ENCODE data around the gene GNG7.
"Not testable (repeated sequence)": the region's sequence is repeated elsewhere in the genome, so short reads cannot be mapped to it uniquely, and the experiment has no call there.

Gene GNG7

DNA sequence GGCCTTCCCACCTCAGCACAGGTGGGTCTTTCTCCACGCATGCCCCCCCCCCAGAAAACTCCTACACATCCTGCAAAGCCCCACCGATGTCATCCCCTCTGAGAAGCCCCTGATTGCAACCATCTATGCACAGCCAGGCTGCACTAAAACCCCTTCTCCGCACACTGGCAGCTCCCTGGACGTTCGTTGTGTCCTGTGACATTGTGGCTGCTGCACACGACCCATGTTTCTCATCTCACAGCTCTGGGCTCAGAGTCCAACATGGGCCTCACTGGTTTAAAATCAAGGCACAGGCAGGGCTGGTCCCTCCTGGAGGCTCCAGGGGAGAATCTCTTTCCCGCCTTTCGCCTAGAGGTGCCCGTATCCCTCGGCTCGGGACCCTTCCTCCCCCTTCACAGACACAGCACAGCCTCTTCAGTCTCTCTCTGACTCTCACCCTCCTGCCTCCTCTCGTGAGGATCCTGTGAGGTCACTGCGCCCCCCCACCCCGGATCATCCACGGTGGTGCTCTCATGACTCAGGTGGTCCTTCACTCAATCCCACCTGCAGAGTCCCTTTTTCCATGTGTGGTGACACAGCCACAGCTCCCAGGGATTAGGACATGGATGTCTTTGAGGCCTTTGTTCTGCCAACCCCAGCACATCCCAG lies 155.3 kb downstream of the GNG7 start:
- DNase-seq = no peak

- peak; percentile 25 for DNase-seq
Observed at GRCh38 chr19:2546128-2547032, 156.1 kb downstream of the GNG7 start.

DNA sequence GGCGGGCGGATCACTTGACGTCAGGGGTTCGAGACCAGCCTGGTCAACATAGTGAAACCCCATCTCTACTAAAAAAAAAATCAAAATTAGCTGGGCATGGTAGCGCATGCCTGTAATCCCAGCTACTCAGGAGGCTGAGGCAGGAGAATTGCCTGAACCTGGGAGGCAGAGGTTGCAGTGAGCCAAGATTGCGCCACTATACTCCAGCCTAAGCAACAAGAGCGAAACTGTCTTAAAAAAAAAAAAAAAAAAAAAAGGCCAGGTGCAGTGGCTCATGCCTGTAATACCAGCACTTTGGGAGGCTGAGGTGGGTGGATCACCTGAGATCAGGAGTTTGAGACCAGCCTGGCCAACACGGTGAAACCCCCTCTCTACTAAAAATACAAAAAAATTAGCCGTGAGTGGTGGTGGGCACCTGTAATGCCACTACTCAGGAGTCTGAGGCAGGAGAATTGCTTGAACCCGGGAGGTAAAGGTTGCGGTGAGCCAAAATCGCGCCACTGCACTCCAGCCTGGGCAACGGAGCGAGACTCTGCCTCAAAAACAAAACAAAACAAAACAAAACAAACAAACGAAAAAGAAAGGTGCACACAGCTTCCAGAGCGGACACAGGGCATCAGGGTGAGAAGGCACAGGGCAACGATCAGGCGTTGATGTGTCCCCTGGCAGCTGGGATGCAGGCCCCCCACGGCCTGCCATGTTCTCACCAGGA lies 156.9 kb downstream of the GNG7 start:
- not testable (repeated sequence) for DNase-seq

DNA sequence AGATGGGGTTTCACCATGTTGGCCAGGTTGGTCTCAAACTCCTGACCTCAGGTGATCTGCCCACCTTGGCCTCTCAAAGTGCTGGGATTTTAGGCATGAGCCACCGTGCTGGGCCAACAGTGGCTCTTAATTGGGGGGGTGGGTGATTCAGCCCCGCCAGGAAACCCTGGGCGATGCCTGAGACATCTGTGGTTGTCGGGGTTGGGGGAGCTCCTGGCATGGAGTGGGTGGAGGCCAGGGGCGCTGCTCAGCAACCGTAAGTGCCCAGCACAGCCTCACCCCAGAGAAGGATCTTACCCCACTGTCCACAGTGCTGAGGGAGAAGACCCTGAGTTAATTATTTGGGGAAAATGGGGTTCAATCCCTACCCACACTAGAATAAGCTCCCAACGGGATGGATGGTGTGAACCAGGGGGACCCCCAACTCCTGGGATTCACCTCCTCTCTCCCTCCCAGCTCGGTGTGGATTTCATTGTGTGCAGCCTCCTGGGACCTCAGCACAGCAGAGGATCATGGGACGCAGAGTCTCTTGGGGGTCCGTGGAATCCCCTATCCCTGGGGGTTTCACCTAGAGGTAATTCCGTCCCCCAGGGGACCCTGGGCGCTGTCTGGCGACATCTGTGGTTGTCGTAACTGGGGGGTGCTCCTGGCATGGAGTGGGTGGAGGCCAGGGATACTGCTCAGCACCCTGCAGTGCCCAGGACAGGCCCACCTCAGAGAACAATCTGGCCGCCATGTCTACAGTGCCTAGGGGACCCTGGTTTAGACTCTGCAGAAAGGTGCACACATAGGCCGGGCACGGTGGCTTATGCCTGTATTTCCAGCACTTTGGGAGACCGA lies 157.7 kb downstream of the GNG7 start:
- DNase-seq = no peak

GRCh38 chr19:2543463-2544442 lies 158.7 kb downstream of the GNG7 start:
- peak; percentile 64 for DNase-seq

DNA sequence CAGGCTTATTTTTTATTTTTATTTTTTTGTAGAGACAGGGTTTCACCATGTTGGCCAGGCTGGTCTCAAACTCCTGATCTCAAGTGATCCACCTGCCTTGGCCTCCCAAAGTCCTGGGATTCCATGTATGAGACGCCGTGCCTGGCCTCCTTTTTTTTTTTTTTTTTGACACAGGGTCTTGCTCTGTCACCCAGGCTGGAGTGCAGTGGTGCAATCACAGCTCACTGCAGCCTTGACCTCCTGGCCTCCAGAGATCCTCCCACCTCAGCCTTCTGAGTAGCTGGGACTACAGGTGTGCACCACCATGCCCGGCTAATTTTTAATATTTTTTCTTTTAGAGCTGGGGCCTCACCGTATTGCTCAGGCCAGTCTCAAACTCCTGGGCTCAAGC lies 159.4 kb downstream of the GNG7 start:
- not testable (repeated sequence) for DNase-seq

DNA sequence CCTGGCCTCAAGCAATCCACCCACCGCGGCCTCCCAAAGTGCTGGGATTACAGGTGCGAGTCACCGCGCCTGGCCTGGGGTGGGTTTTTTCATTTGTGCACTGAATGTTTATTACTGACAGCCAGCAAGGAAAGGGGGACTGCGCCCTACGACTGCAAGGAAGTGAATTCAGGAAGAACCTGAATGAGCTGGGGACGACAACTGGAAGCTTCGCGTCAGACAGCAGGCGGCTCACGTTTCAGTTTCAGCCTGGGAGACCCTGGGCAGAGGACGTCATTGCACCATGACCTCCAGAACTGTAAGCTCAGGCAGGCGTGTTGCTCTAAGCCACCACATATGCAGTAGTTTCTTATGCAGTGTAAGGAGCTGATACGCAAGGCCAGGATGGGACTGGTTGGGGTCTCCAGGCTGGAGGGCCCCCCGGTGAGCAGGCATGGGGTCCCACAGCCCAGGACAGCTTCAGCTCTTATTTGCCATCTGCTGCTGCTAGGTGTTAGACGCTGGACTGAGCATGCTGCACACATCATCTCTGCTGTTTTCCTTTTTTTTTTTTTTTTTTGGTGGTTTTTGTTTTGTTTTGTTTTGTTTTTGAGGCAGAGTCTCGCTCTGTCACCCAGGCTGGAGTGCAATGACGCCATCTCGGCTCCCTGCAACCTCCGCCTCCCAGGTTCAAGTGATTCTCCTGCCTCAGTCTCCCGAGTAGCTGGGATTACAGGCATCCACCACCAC lies 160.0 kb downstream of the GNG7 start:
- peak; percentile 21 for DNase-seq

GRCh38 chr19:2540646-2541454 lies 161.6 kb downstream of the GNG7 start:
- DNase-seq = no peak

DNA sequence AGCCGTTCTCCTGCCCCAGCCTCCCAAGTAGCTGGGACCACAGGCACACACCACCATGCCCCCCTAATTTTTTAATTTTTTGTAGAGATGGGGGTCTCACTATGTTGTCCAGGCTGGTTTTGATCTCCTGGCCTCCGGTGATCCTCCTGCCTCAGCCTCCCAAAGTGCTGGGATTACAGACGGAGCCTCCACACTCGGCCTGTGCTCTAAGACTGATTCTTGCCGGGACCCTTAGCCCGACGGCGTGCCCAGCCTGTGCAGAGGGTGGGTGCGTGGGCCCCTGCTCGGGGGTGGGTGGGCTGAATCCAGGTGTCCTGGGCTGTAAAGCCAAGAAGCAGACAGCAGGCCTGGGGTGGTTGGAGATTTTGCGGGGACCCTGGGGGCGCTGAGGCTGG lies 162.2 kb downstream of the GNG7 start:
- no peak for DNase-seq

GRCh38 chr19:2538096-2538757 lies 164.3 kb downstream of the GNG7 start:
- no peak for DNase-seq

GRCh38 chr19:2537584-2537983 lies 164.9 kb downstream of the GNG7 start:
- not testable (repeated sequence) for DNase-seq

- no peak for DNase-seq
Observed at GRCh38 chr19:2536461-2536860, 166.0 kb downstream of the GNG7 start.

GRCh38 chr19:2534423-2535013 lies 168.0 kb downstream of the GNG7 start:
- no peak for DNase-seq

DNA sequence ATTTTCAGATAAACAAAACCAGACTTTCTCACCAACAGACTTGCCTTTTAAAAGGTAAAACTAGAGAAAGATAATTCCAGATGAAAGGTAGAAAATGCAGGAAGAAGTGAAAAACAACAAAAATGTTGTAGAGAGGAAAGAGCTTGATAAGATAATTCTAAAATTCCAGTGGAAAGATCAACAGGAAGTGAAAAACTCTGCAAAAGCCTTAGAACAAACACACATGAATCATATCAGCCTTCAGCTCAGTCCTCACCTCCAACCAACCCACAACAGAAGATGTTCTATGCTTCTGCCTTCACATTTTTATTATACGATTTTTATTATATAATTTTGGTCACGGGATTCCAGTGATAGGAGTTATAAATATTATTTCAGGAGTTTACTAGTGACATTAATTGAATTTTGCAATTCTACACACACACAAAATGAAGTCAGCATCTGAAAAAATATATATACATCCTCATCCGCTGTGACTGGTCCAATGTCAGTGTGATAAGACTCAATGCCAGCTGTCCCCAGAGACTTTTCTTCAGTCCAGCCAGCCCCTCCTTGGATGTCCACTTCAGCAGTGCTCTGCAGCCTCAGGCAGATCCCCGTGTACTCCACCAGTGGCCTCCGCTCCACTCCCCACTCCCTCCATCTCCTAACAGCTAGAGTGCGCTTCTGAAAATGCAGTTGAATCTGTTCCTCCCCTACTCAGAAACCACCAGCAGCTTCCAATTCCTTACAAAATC lies 168.6 kb downstream of the GNG7 start:
- no peak for DNase-seq

DNA sequence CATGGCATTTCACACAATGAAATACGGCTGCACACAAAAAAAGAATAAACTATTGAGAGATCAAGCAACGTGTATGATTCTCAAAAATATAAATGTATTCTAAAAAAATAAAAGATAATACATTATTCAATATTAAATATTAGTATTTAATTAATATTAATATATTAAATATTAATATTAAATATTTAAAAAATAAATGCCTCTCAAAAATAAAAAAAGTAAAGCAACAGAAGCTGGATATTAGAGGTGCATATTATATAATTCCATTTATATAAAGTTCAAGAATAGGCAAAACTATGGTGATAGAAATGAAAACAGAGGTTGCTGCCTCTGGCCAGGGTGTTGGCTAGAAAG lies 169.4 kb downstream of the GNG7 start:
- no peak for DNase-seq

DNA sequence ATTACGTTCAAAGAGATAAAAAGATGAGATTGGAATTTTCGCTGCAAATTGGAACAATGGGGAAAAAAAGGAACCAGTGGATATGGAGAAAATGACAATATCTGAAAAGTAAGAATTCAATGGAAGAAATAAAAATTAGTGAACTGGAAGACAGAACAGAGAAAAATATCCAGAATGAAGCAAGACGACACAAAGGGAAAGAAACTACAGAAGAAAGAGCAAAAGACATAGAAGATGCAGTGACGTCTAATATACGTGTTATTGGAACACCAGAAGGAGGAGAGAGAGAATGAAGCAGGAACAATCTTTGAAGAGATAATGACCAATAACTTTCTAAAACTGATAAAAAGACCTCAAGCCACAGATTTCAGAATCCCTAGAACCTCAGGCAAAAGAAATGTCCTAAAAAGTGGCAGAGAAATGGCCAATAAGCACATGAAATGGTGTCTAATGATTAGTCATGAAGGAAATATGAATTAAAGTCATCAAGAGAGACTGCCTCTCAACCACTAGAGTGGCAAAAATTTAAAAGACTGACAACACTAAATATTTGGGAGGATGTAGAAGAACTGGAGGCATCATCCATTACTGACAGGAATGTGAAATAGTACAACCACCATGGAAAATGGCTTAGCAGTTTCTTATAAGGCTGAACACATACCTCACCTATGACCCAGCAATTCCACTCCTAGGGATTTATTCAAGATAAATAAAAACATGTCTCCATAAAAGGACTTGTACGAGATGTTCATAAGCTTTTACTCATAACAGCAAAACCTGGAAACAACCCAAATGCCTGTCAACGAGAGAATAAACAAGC lies 170.0 kb downstream of the GNG7 start:
- no peak for DNase-seq

DNA sequence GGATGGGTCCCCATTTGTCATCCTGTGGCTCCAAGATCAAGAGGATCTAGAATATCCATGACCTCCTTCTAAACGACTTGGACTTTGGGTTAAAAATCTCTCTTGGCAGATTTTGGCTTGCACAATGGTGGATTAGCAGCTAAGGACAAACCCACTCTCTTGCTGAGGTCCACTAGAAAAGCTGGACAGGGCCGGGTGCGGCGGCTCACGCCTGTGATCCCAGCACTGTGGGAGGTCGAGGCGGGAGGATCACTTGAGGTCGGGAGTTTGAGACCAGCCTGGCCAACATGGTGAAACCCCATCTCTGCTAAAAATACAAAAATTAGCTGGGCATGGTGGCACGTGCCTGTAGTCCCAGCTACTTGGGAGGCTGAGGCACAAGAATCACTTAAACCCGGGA lies 172.6 kb downstream of the GNG7 start:
- DNase-seq = not testable (repeated sequence)

Measured in CD4-positive, alpha-beta T cell treated with Interferon gamma for 1 hour (primary cell).